SW 1271 (cell line): ENCODE data around the gene DGKB.
"Not testable (repeated sequence)": the region's sequence is repeated elsewhere in the genome, so short reads cannot be mapped to it uniquely, and the experiment has no call there.

Source experiments
- DNase-seq, 2 experiments: peaks; one replicate each; lab custom pipeline; 2025; lab: John Stamatoyannopoulos, UW

The DGKB gene

GRCh38 chr7:14585232-14585631 is 317.3 kb downstream of the DGKB start:
- no peak for DNase-seq

GRCh38 chr7:14583518-14583917 is 319.0 kb downstream of the DGKB start:
- DNase-seq, result no peak

- DNase-seq, result no peak
Observed at GRCh38 chr7:14582010-14582409, 320.5 kb downstream of the DGKB start.

GRCh38 chr7:14579971-14580370 is 322.6 kb downstream of the DGKB start:
- DNase-seq, result no peak

GRCh38 chr7:14576578-14576977 is 326.0 kb downstream of the DGKB start:
- no peak for DNase-seq

GRCh38 chr7:14570750-14571607 is 331.6 kb downstream of the DGKB start:
- no peak for DNase-seq

GRCh38 chr7:14552060-14552459 is 350.5 kb downstream of the DGKB start:
- DNase-seq, result no peak

GRCh38 chr7:14551310-14551709 is 351.2 kb downstream of the DGKB start:
- no peak for DNase-seq

- no peak for DNase-seq
Observed at GRCh38 chr7:14542624-14543023, 359.9 kb downstream of the DGKB start.

- DNase-seq, result no peak
Observed at GRCh38 chr7:14521183-14521582, 381.4 kb downstream of the DGKB start.

- no peak for DNase-seq
Observed at GRCh38 chr7:14510268-14510667, 392.3 kb downstream of the DGKB start.

GRCh38 chr7:14507617-14508016 is 394.9 kb downstream of the DGKB start:
- no peak for DNase-seq

- DNase-seq, result no peak
Observed at GRCh38 chr7:14505906-14506305, 396.6 kb downstream of the DGKB start.

- no peak for DNase-seq
Observed at GRCh38 chr7:14504134-14504533, 398.4 kb downstream of the DGKB start.

GRCh38 chr7:14503623-14504022 is 398.9 kb downstream of the DGKB start:
- DNase-seq, result no peak

GRCh38 chr7:14501436-14501835 is 401.1 kb downstream of the DGKB start:
- no peak for DNase-seq

GRCh38 chr7:14497390-14497789 is 405.2 kb downstream of the DGKB start:
- DNase-seq, result no peak

GRCh38 chr7:14495633-14496032 is 406.9 kb downstream of the DGKB start:
- no peak for DNase-seq

- no peak for DNase-seq
Observed at GRCh38 chr7:14487701-14488395, 414.7 kb downstream of the DGKB start.

- no peak for DNase-seq
Observed at GRCh38 chr7:14483663-14484062, 418.9 kb downstream of the DGKB start.

- DNase-seq, result no peak
Observed at GRCh38 chr7:14480281-14480680, 422.3 kb downstream of the DGKB start.

- DNase-seq, result no peak
Observed at GRCh38 chr7:14478834-14479510, 423.6 kb downstream of the DGKB start.

- DNase-seq, result not testable (repeated sequence)
Observed at GRCh38 chr7:14461716-14462115, 440.8 kb downstream of the DGKB start.
